Panc1 (cell line): ENCODE data around the gene ADGRA1. TPM values are rescaled to one million over a fixed set of nuclear protein-coding genes. Genes with fewer than 3 reads are reported as not detected.

ENCODE experiments used
- ATAC-seq: fragments of 200-7000 bp; cut with Tn5 transposase; 2 replicates; pipeline ENCODE4 v1.9.1; 2020; ENCODE audit warnings: mild to moderate bottlenecking, moderate library complexity
- BruUV-seq: library from RNA; stranded (reverse); fragments of 400-500 nt; replicated peaks from 2 replicates; lab custom pipeline; 2021; lab: Mats Ljungman, UMichigan
- CTCF ChIA-PET: fragments of 300-600 bp; sonication (Branson Sonifier 250); formaldehyde crosslinking; loops from one replicate; lab custom pipeline; 2022; ENCODE audit warnings: antibody characterized with exemption; lab: Charles Lee
- POLR2A ChIA-PET: fragments of 300-600 bp; sonication (Branson Sonifier 250); formaldehyde crosslinking; loops from one replicate; lab custom pipeline; 2022; ENCODE audit warnings: antibody characterized with exemption; lab: Charles Lee
- DNase-seq: peaks from one replicate; pipeline ENCODE4 v3.0.0-alpha.2; 2010; ENCODE audit warnings: low read depth, low spot score
- H3K27ac ChIP-seq: 2 replicates; pipeline ENCODE4 v1.5.1; 2011; ENCODE audit warnings: mild to moderate bottlenecking, low read length, inconsistent platforms
- H3K27me3 ChIP-seq: fragments of 200-500 bp; sonication (Bioruptor generic); 2 replicates; pipeline ENCODE4 v1.6.0; 2014; ENCODE audit warnings: low read length, inconsistent platforms; ENCODE audit not compliant: control insufficient read depth, insufficient read depth
- H3K36me3 ChIP-seq: fragments of 200-500 bp; sonication (Bioruptor generic); 2 replicates; pipeline ENCODE4 v1.5.1; 2014; ENCODE audit warnings: inconsistent platforms, mild to moderate bottlenecking, low read length, moderate library complexity; ENCODE audit not compliant: control insufficient read depth, insufficient read depth
- H3K4me1 ChIP-seq: 2 replicates; pipeline ENCODE4 v1.5.1; 2011; ENCODE audit warnings: inconsistent platforms, mild to moderate bottlenecking, low read length, moderate library complexity; ENCODE audit not compliant: control insufficient read depth, insufficient read depth
- H3K4me3 ChIP-seq, 2 experiments: 2 replicates each; pipeline ENCODE4 v1.5.1; 2011 to 2012; ENCODE audit warnings: low read depth in 2 of 2, low read length in 2 of 2, mild to moderate bottlenecking in 2 of 2, inconsistent platforms in 1 of 2, moderate library complexity in 1 of 2
- H3K9me3 ChIP-seq: fragments of 200-500 bp; sonication (Bioruptor generic); 2 replicates; pipeline ENCODE4 v1.5.1; 2014; ENCODE audit warnings: low read depth, mild to moderate bottlenecking, inconsistent platforms, low read length, moderate library complexity; ENCODE audit not compliant: control insufficient read depth, insufficient read depth
- CTCF ChIP-seq: fragments of 450-650 bp; IDR thresholded peaks from 2 replicates; pipeline ENCODE4 v1.5.1; 2017; ENCODE audit warnings: mild to moderate bottlenecking
- POLR2AphosphoS5 ChIP-seq: IDR thresholded peaks from 2 replicates; pipeline ENCODE4 v1.6.1; 2012; ENCODE audit warnings: mild to moderate bottlenecking, low read depth, low read length, moderate library complexity
- REST ChIP-seq, 2 experiments: IDR thresholded peaks; 2 replicates each; pipeline ENCODE4 v1.6.1; 2011 to 2012; ENCODE audit warnings: low read depth in 2 of 2, control low read depth in 1 of 2, low read length in 1 of 2, mild to moderate bottlenecking in 1 of 2, moderate library complexity in 1 of 2; ENCODE audit not compliant: insufficient read depth in 1 of 2
- SIN3A ChIP-seq: IDR thresholded peaks from 2 replicates; pipeline ENCODE4 v1.6.1; 2012; ENCODE audit warnings: low read depth, mild to moderate bottlenecking, low read length, moderate library complexity, borderline replicate concordance; ENCODE audit not compliant: insufficient read depth
- TCF7L2 ChIP-seq: IDR thresholded peaks from 2 replicates; pipeline ENCODE4 v1.6.1; 2011; ENCODE audit warnings: mild to moderate bottlenecking, low read depth, low read length, inconsistent platforms
- in situ Hi-C: cut with HindIII; loops from 2 replicates; pipeline ENCODE4 v1.10.0; 2016; ENCODE audit warnings: low sequenced_read_pairs, low pct_unique_long_range_greater_than_20kb
- intact Hi-C: fragments of 100-400 bp; cut with micrococcal nuclease; formaldehyde crosslinking; loops from one replicate; pipeline ENCODE4 v1.10.0; 2022; ENCODE audit not compliant: unreplicated experiment
- total RNA-seq: library from RNA; stranded (reverse); gene quantifications from one replicate; pipeline ENCODE4 v1.2.1, GENCODE V29; 2021; ENCODE audit not compliant: unreplicated experiment

Gene ADGRA1
- total RNA-seq, 1 experiment from 2014 or later: 0.05 TPM

GRCh38 chr10:133076274-133077038 is 11.3 kb upstream of the ADGRA1 start:
- no peaks in the 10 kb centered on the region for H3K36me3 ChIP-seq
- ATAC-seq (no peak), DNase-seq (no peak)
- no peak overlapping the region for H3K27ac ChIP-seq
- no peak overlapping the region for H3K4me3 ChIP-seq
- no peaks in the 10 kb centered on the region for H3K4me1 ChIP-seq
- in situ Hi-C loops: no loop called here
- ChIA-PET CTCF (no interaction called here), POLR2A (no interaction called here)
- TF ChIP-seq TCF7L2 (no peak), SIN3A (no peak), REST (IDR thresholded peaks at IDR 0.05; ENCODE audit: insufficient read depth in 1 of 2, low read depth in 2 of 2, low read length in 1 of 2) (no peak), POLR2AphosphoS5 (no peak), CTCF (no peak)
- intact Hi-C loops: no loop called here
- no peaks in the 10 kb centered on the region for H3K9me3 ChIP-seq
- BruUV-seq: no TSS peak
- H3K27me3 ChIP-seq: no peaks in the 10 kb centered on the region; the same call in 1 of the 2 replicates

GRCh38 chr10:133079836-133080682 is 7.7 kb upstream of the ADGRA1 start:
- Histone ChIP-seq H3K27ac (no peak overlapping the region), H3K4me3 (no peak overlapping the region), H3K27me3 (no peaks in the 10 kb centered on the region; the same call in 1 of the 2 replicates), H3K9me3 (no peaks in the 10 kb centered on the region), H3K36me3 (no peaks in the 10 kb centered on the region), H3K4me1 (no peaks in the 10 kb centered on the region)
- no peak for DNase-seq
- TF ChIP-seq SIN3A: no peak
- TF ChIP-seq REST (IDR thresholded peaks at IDR 0.05; ENCODE audit: insufficient read depth in 1 of 2, low read depth in 2 of 2, low read length in 1 of 2): peak; percentile 93 to 97
- TF ChIP-seq POLR2AphosphoS5: no peak
- TF ChIP-seq CTCF: no peak
- peak; percentile 43; the same call in 1 of the 2 replicates for ATAC-seq
- BruUV-seq: no TSS peak
- in situ Hi-C loops (no loop called here), intact Hi-C loops (no loop called here)
- ChIA-PET CTCF (no interaction called here), POLR2A (no interaction called here)
